ENCODE measurements around the gene SMOC2.
"Not testable (repeated sequence)": the region's sequence is repeated elsewhere in the genome, so short reads cannot be mapped to it uniquely, and the experiment has no call there.

SMOC2 gene

DNA sequence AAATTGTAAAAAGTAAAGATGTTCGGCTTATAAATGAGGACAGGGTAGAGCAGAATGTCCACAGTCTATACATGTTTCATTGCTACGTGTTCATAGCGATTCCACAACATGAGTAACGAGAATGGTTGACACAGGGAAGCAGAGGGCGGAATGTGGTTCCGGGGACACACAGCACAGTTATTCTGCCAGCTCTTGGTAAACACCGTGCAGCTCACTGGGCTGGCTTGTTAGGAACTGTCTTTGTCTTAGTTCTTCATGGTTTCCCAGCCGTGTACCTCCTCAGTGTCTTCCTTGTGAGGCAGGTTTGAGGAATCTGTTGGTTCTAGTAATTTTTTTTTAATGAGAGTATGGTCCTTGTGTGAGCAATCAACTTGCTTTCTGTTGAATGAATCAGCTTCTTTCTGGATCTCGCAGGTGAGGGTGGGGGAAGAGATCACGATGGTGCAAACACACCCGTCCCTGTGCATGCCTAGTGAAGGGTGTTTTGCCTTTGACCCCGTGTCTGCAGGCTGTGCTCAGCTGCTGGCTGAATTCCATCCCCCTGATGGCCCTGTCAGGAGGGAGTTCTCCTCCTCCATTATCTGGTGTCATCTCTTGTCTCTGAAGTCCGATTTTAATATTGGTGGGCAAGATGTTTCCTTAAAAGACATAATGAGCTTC lies 168.2 kb downstream of the SMOC2 start:
- no peak for DNase-seq

- no peak for DNase-seq
These were observed 169.0 kb downstream of the SMOC2 start for GRCh38 chr6:168609914-168610490.

DNA sequence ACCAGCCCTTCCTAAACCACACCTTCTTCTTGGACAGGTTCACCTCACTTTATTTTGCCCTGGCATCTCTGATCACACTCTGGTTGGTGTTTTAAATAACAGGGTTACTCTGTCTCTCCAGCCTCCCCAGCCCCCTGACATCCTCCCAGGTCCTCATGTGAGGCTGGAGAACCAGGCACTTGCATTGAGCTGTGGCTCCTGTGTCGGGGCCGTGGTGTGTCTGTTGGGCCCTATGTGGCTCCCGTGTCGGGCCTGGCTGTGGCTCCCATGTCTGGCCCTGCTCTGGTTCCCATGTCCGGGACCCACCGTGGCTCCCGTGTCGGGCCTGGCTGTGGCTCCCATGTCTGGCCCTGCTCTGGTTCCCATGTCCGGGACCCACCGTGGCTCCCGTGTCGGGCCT lies 170.0 kb downstream of the SMOC2 start:
- DNase-seq: not testable (repeated sequence)

DNA sequence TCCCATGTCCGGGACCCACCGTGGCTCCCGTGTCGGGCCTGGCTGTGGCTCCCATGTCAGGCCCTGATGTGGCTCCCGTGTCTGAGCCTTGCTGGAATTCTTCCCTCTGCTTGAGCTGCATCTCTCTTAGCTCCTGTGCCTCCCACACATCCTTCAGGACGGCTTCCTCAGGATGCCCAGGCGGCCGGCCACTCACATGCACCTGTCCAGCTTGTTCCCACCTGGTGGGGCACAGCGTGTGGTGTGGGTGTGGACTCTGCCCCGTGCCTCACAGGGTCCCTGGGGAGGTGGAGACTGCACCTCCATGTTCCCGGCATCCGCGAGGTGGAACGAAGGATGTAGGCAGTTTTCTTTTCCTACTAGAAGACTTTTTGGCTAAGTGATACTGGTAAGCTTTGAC lies 170.7 kb downstream of the SMOC2 start:
- DNase-seq: no peak

GRCh38 chr6:168612586-168612985 lies 171.6 kb downstream of the SMOC2 start:
- no peak for DNase-seq

GRCh38 chr6:168615837-168616236 lies 174.9 kb downstream of the SMOC2 start:
- DNase-seq: no peak

GRCh38 chr6:168616816-168617765 lies 176.1 kb downstream of the SMOC2 start:
- no peak for DNase-seq

DNA sequence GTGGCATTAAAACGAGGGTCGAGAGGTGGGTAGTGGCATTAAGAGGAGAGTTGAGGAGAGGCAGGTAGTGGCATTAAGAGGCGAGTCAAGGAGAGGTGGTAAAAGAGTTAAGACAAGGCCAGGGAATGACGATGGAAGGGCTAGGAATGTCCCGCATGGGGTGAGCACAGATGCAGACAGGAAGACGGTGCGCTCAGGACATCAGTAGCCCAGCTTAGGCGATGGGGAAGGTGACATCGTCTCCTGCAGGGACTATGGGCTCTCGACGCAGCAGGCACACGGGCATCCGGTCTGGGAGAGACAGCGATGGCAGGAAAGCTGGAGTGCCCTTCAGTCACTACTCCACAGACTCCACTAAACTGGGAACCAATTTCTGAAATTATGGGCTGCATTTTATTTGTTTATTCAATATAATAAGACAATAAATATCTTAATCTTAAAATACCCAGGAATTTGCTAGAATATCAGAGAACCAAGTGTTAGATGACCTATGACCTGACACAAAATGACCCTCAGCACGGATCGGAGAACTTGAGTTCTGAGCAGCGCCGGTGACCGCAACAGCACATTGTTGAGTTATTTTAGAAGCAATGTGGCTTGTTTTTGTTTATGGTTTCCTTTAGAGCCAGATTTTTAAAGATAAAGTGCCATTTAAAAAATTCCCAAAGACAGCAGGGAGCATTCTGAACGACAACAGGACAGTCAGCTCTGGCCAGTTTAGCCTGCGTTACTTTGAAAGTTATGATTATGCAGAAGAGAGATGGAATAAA lies 177.7 kb downstream of the SMOC2 start:
- no peak for DNase-seq

DNA sequence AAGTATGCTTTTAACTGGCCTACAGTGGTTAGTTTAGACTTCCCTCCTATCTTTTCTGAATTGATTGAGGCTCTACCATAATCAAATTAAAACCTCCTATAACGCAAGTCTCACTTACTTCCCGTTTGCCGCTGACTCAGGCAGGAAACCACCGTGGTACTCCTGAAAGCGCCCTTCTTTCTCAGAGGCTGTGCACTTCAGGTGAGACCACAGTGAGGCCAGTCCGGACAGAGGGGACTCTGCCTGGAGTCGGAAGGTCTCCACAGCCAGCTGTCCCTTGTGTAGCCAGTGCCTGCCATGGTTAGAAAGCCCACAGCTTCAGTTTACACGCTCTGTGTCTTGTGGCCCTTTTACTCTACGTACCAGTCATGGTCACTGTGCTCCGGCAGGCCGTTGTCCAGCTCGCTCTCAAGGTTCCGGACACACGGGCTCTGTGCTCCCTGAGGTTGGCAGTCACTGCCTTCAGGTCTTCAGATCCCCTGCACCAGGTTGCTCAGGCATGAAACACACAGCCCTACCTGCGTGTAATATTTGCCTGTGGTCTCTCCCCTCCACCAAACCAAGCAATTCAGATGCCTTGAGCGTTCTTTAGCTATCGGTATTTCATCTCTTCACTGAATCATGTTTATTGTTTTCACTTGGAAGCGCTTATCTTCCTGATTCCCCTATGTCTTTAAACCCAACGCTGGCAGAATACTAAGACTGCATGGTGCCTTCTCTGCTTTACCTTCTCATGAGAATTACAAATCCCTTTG lies 178.8 kb downstream of the SMOC2 start:
- no peak for DNase-seq

GRCh38 chr6:168620578-168620977 lies 179.6 kb downstream of the SMOC2 start:
- no peak for DNase-seq

- DNase-seq: no peak
These were observed 182.8 kb downstream of the SMOC2 start for GRCh38 chr6:168623736-168624135.

DNA sequence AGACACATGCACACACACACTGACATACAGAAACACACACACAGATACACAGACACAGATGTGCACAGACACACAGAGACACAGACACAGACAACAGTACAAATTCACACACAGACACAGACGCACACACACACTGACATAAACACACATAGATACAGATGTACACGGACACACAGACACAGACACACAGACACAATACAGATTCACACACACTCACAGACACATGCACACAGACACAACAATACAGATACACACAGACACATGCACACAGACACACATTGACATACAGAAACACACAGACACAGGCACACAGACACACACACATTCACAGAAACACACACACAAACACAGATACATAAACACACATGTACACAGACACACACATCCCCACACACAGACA lies 183.6 kb downstream of the SMOC2 start:
- no peak for DNase-seq

GRCh38 chr6:168624948-168625347 lies 184.0 kb downstream of the SMOC2 start:
- no peak for DNase-seq

GRCh38 chr6:168625602-168626001 lies 184.6 kb downstream of the SMOC2 start:
- no peak for DNase-seq

DNA sequence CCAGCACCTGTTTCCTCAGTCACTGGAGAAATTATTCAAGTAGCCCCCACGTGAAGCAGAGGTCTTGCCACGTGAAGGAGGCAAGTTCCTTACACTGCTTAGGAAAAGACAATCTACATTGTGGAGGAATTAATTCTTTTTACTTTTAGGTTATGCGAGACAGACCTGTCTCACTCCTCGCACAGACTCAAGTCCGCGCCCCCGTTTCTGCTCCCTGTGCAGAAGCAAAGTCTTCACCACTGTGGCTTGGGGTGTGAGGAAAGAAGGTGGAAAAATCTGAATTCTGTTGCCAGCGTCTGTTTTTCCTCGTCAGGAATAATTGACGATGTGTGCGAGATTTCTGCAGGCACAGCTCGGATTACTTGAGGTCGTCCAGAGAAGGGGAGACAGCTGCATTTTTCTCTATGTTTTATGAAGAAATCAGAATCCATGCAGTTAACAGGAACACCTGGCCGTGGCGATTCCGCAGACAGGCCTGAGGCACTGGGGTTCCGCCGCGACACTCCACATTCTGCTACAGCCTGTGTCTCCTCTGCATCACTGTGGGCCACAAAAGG lies 185.1 kb downstream of the SMOC2 start:
- no peak for DNase-seq

DNA sequence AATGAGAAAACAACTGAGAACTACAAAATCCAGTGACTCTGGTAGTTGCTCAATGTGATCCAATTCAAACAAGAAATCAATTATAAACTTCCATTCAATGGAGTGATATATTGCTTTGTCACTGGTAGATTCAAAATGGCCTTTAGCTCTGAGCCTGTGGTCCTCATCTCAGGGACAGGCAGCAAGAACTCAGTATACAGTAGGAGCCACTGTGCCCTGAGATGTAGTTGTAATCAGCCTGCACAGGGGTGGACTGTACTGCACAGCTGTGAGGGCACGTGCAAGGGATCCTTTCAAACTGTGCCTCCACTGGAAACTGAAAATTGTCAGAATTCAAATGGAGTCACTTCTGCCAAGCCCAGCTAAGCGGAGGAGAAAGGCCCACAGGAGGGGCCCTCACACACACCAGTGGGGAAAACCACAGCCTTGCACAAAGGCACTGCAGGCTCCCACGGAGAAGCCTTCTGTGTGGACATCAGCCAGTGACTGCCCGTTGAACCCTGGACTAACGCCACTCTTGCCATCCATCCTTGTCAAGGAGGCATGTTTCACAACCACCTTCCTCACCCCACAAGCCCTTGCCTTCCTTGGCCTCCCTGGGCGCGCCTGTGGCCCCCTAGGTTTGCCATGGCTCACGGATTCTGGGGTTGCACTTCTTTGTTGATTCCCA lies 186.7 kb downstream of the SMOC2 start:
- DNase-seq: no peak

DNA sequence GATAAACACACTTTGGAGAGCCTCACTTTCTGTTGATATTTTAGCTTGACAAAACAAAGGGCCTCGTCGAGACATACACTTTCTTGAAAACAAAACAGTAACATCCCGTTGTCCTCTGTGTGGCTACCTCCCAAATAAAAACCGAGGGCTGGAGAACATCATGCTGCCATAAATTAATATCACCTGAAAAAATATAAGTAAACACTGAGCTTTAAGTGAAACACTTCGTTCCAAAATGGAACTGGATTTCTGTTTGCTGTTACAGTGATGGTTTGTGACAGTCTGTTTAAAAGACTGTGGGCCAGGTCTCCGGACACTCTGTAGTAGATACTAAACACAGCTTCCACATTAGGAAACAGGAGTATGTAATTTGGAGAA lies 187.2 kb downstream of the SMOC2 start:
- DNase-seq: no peak

DNA sequence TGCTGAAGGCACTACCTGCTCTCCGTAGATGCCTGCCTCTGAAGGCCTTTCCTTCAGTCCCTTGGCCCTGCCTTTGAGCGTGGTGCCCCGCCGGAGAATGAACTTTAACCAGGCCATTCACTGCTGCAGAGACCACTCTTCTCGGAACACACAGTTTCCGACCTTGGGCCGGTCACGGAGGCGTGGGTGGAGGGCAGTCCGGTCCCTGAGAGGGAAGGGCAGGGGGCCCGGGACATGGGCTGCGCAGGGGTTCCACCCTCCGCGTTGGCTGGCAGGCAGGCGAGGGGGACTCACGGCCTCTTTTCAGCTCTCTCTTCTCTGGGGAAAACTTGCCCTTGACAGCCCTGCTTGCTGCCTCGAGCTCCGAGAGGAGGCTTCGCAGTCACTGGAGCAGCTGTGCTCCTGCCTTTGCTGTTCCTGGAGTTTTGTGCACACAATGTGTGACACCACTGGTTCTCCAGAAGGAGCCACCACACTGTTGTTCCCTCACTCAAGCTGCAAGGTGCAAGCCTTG lies 187.8 kb downstream of the SMOC2 start:
- DNase-seq: no peak

- DNase-seq: no peak
These were observed 190.6 kb downstream of the SMOC2 start for GRCh38 chr6:168631564-168631963.

DNA sequence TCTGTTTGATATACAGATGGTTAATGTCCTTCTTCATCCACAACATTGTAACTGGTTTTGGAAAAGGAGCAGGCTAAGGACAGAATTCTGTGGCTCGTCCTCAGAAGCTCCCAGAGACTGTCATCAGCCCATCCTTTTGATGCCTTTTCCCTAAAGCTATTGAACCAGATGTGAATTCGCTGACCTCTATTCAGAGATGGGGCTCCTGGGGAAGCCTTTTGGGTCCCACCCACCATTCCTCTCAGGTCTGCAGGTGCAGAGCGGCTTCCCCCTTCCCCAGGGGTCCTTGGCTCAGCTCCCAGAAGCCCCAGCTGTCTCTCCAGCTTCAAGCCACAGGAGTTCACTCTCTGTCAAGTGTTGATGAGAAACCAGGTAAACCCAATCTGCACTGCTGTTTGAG lies 191.7 kb downstream of the SMOC2 start:
- DNase-seq: no peak

Measured in 8988T (cell line).